ENCODE results near the gene KIAA0825.

DNA sequence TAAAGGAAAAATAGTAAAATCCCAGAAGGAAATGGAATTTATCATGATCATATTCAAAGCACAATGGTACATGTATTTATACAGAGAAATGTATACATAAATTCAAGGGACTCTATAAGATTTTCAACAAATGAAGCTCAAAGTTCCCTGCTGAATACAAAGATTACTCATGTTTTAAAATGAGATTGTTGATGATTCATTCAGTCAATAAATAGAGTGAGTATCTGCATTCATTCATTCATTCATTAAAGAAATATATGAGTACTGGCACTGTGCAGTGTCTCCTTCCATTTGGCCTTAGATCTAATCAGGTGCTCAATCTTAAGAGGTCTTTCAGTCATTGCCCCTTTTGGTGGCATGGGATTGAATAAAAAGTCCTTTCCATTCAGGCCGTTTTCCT, 310.0 kb downstream of the KIAA0825 start:
- TF ChIP-seq EZH2 (IDR thresholded peaks at IDR 0.05; ENCODE audit: insufficient read depth, poor library complexity, severe bottlenecking): no peak
- TF ChIP-seq EZH2phosphoT487 (IDR thresholded peaks at IDR 0.05; ENCODE audit: insufficient read depth, low read depth): no peak
